ENCODE results near the gene XPO4. TPM values are rescaled to one million over a fixed set of nuclear protein-coding genes. Genes with fewer than 3 reads are reported as not detected.
"Not testable (repeated sequence)": the region's sequence is repeated elsewhere in the genome, so short reads cannot be mapped to it uniquely, and the experiment has no call there.

Gene XPO4
- total RNA-seq, 1 experiment from 2014 or later = 34.9 TPM

GRCh38 chr13:20867408-20867807, 35.1 kb downstream of the XPO4 start (continued):
- no peak for TF ChIP-seq RORB (CRISPR knock-in tag; IDR thresholded peaks at IDR 0.05)

GRCh38 chr13:20861666-20862065, 40.9 kb downstream of the XPO4 start:
- H3K4me1 Mint-ChIP-seq; H3K9me3 Mint-ChIP-seq; DNase-seq (ENCODE audit: low spot score); ATAC-seq; POLR2A ChIA-PET; H3K27me3 Mint-ChIP-seq (ENCODE audit: low read depth); H3K27ac Mint-ChIP-seq; H3K4me3 Mint-ChIP-seq: not testable (repeated sequence)
- H3K36me3 Mint-ChIP-seq = peaks cover 22% of the 10 kb centered on the region
- CTCF ChIA-PET = interaction anchor here (0.6 to 2.0 kb wide), 2 partner anchors 33 to 58 kb away, joined by 4 to 7 read pairs; no protein-coding TSS in a partner anchor

GRCh38 chr13:20860844-20861243, 41.7 kb downstream of the XPO4 start:
- H3K4me1 Mint-ChIP-seq = 0 out of 2 replicates have a peak, but pooled peaks cover 6% of the 10 kb centered on the region
- ChIA-PET CTCF (interaction anchor here (0.6 kb wide), 1 partner anchor 59 kb away, joined by 4 read pairs; no protein-coding TSS in a partner anchor), POLR2A (no interaction called here)
- H3K9me3 Mint-ChIP-seq = no peaks in the 10 kb centered on the region
- H3K4me3 Mint-ChIP-seq = no peak overlapping the region
- TF ChIP-seq ZNF423 (CRISPR knock-in tag; IDR thresholded peaks at IDR 0.05) (no peak), FOXP1 (CRISPR knock-in tag; IDR thresholded peaks at IDR 0.05; ENCODE audit: borderline replicate concordance) (no peak), TCF7 (CRISPR knock-in tag; IDR thresholded peaks at IDR 0.05; ENCODE audit: low read depth) (no peak), ZMAT4 (CRISPR knock-in tag; IDR thresholded peaks at IDR 0.05) (no peak), ZSCAN18 (CRISPR knock-in tag; IDR thresholded peaks at IDR 0.05) (no peak), ZBTB21 (CRISPR knock-in tag; IDR thresholded peaks at IDR 0.05; ENCODE audit: borderline replicate concordance) (no peak), ZNF138 (CRISPR knock-in tag; conservative IDR thresholded peaks at IDR 0.05) (no peak), SMAD3 (CRISPR knock-in tag; IDR thresholded peaks at IDR 0.05; ENCODE audit: borderline replicate concordance) (no peak), GTF2I (CRISPR knock-in tag; conservative IDR thresholded peaks at IDR 0.05) (no peak), TP53 (CRISPR knock-in tag; IDR thresholded peaks at IDR 0.05) (no peak), ZNF532 (CRISPR knock-in tag; IDR thresholded peaks at IDR 0.05; ENCODE audit: borderline replicate concordance) (no peak), ERG (CRISPR knock-in tag; IDR thresholded peaks at IDR 0.05) (no peak), ZNF317 (CRISPR knock-in tag; IDR thresholded peaks at IDR 0.05; ENCODE audit: borderline replicate concordance, low read depth) (no peak), CTCF (IDR thresholded peaks at IDR 0.05) (no peak), PREB (CRISPR knock-in tag; IDR thresholded peaks at IDR 0.05; ENCODE audit: borderline replicate concordance) (no peak), E2F4 (CRISPR knock-in tag; IDR thresholded peaks at IDR 0.05; ENCODE audit: borderline replicate concordance, low read depth) (no peak), KAT7 (CRISPR knock-in tag; IDR thresholded peaks at IDR 0.05; ENCODE audit: borderline replicate concordance) (no peak), FOXK1 (CRISPR knock-in tag; IDR thresholded peaks at IDR 0.05) (no peak), CREB1 (CRISPR knock-in tag; IDR thresholded peaks at IDR 0.05) (no peak), MLX (CRISPR knock-in tag; IDR thresholded peaks at IDR 0.05) (no peak)
- ATAC-seq = no peak
- no peak for DNase-seq (ENCODE audit: low spot score)
- no peak overlapping the region for H3K27ac Mint-ChIP-seq
- no peaks in the 10 kb centered on the region for H3K27me3 Mint-ChIP-seq (ENCODE audit: low read depth)
- H3K36me3 Mint-ChIP-seq = peaks cover 22% of the 10 kb centered on the region

All from WTC11 (cell line).